T follicular helper cell (primary cell): ENCODE measurements around the gene PTPRM.

Source experiments
- DNase-seq: peaks from one replicate; pipeline ENCODE4 v3.0.0-alpha.2; 2020; ENCODE audit warnings: low read depth

PTPRM gene

DNA sequence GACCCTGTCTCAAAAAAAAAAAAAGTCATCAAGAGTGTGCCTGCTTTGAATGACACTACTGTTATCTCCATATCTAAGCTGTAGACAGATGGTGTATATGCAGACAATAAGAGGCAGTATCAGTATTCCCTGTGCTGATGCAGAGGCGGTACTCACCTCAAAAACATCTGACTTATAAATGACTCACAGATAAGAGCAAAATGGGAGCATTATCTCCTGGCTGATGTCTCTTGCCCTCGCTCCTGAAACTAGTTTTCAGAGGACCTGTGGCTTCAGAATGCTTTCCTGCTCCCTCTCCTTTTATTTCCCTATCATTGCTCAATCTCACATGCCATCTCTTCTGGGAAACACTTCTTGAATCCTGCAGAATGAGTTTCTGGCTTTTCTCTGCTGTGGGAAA, 289.6 kb downstream of the PTPRM start:
- no peak for DNase-seq

DNA sequence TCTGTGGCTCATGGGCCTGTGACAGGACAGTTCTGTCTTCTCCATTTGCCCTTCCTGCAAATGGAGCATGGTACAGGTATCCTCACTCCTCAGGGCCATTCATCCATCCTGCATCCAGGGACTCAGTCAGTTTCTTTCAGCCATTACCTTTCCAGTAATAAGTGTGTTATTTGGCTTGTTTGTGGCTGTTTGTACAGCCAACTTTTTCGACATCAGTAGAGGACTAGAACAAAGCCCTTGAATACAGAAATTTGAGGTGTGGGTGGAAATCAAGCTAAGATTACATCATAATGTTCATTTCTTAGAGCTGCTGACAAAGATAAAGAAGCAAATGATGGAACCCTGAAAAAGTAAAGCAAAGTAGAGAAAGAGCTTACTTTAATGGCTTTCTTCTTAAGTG, 290.4 kb downstream of the PTPRM start:
- DNase-seq: no peak

DNA sequence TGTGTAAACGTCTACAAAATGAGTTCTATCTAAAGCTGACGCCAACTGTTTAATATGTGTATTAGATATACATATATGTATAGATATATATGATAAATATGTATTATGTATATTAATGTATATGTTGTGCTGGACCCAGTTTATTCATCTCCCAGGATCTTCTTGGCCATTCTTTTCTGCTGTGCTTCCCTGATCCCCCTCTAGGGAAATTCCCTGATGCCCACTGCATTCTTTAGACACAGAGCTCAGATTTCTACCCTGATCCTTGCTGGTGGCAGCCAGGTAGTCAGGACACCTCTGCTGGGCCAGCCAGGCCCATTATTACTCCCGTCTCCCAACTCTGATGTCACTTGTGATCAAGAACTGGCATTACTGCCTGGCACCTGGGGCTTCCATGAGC, 292.0 kb downstream of the PTPRM start:
- DNase-seq: no peak

DNA sequence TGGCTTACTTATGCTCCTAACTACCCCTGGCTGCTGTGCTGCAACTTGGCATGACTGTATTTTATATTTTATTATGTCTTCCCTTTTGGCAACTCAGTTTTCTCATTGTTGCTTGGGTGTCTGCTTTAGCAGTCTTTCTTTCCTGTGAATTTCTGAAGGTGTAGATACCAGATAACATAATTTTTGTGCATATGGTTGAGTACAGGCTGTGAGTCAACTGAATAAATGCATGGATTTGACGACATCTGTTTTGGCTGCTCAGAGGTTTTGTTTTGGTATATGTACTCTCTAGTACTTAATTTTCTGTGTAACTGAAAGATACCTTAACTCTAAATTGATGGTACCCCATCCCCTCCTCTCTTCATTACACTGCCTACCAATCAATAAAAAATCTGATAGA, 303.1 kb downstream of the PTPRM start:
- DNase-seq: no peak

- DNase-seq: no peak
Observed at GRCh38 chr18:7870855-7871254, 303.7 kb downstream of the PTPRM start.

GRCh38 chr18:7871560-7872456, 304.7 kb downstream of the PTPRM start:
- no peak for DNase-seq

GRCh38 chr18:7872569-7872968, 305.5 kb downstream of the PTPRM start:
- DNase-seq: no peak

DNA sequence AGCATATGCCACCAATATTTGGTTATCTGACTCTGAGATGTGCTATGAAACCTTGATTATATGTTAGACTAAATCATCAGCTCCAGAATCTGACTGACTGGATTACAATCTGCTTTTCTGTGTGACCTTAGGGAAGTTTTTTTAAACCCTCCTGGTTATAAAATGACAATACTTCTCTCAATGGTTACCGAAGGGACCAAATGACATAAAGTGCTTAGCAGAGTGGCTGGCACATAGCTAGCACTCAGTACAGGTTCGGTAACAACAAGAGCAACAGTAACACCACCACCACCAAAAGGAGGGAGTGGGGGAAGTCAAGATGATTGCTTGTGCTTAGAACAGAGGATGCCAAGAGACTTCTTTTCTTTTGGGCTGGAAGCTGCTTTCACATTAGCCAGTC, 306.2 kb downstream of the PTPRM start:
- no peak for DNase-seq

- no peak for DNase-seq
Observed at GRCh38 chr18:7876354-7877104, 309.4 kb downstream of the PTPRM start.

GRCh38 chr18:7877609-7878008, 310.5 kb downstream of the PTPRM start:
- DNase-seq: no peak

- no peak for DNase-seq
Observed at GRCh38 chr18:7878265-7879211, 311.4 kb downstream of the PTPRM start.

DNA sequence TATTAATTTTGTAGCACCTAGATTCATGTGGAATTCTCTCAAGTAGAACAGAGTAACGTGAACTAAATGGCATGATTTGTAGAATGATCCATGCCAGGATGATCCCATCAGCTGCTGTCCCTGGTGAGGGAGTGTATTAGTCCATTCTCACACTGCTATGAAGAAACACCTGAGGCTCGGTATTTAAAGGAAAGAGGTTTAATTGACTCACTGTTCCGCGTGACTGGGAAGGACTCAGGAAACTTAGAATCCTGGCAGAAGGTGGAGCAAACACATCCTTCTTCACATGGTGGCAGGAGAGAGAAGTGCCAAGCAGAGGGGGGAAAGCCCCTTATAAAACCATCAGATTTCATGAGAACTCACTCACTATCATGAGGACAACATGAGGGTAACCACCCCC, 312.6 kb downstream of the PTPRM start:
- no peak for DNase-seq

- no peak for DNase-seq
Observed at GRCh38 chr18:7885865-7886264, 318.7 kb downstream of the PTPRM start.

- DNase-seq: no peak
Observed at GRCh38 chr18:7886436-7886835, 319.3 kb downstream of the PTPRM start.

DNA sequence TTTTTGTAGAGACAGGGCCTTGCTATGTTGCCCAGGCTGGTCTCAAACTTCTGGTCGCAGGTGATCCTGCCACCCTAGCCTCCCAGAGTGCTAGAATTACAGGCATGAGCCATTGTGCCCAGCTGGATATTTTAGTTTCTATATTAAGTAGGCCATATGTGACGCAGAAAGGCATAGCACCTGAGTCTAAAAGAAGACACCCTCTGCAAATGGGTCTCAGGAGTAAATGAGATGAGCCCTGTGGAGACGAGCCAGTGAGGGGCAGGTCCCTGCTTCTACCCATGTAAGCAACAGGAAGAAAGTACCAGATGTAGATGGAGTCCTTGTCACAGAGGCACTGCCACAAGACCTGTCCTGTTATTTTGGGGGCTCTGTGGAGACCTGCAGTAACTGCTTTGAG, 322.4 kb downstream of the PTPRM start:
- DNase-seq: no peak

- DNase-seq: no peak
Observed at GRCh38 chr18:7890075-7890474, 323.0 kb downstream of the PTPRM start.

- no peak for DNase-seq
Observed at GRCh38 chr18:7892556-7892955, 325.4 kb downstream of the PTPRM start.

DNA sequence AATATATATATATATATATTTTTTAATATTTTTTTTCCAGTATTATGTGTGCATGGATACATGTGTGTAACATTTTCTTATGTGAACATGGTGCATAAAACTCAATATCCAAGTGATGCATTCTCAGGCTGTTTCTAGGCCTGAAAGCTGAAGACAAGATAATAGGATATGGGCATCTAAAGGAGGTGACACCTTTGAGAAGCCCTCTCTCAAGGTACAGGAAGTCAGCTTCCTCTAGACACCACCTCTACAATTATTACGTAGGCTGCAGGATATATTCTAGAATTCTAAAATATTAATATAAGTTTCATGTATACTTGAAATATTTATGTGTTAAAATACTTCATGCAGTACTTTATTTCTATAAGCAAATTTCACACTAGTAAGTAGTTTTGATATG, 327.5 kb downstream of the PTPRM start:
- no peak for DNase-seq

- no peak for DNase-seq
Observed at GRCh38 chr18:7895346-7895745, 328.2 kb downstream of the PTPRM start.

GRCh38 chr18:7896161-7896560, 329.0 kb downstream of the PTPRM start:
- DNase-seq: no peak

DNA sequence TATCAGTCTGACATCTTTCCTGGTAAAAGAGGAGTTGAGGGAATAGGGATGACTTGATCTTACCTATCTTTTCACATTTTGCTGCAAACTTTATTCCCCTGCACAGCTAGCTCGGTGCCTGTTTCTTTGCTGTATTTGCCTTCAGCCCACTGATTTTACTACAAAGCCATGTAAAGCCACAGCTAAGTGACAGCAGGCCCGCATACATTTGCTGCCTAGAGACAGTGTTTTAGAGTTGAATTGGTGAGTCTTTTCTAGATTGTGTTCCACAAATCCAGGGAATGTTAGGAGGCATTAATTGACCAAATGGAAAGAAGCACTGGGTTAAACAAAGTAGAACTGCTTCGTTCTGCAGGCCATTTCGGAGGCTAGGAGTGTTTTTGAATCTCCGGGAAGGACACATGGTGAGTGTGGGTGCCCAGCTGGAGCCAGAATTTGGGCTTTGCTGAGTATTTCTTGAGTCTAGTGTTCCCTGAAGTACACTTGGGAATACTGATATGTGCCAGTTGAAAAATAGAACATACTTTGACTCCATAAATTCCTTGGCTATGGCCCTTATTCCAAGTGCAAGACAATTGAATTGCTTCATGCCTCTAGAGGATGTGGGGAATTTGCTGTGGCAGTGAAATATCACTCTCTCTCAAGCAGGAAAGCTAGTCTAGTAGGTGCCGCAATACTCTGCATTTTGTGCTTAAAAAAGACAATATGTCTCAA, 329.8 kb downstream of the PTPRM start:
- no peak for DNase-seq

- DNase-seq: no peak
Observed at GRCh38 chr18:7898181-7898580, 331.1 kb downstream of the PTPRM start.
